ENCODE data around the gene EPC1. TPM values are rescaled to one million over a fixed set of nuclear protein-coding genes. Genes with fewer than 3 reads are reported as not detected.

EPC1 gene
- total RNA-seq, 2 donors from 2014 or later = 30.5 to 34.0 TPM

Other genes with a start within 250 kb of the EPC1 start
- 10 to 100 TPM; 32.1 to 46.4 TPM for gene CCDC7, start 99.0 kb upstream of the EPC1 start, total RNA-seq